NCI-H2171 (cell line): ENCODE results near the gene TARDBP.

Experiments used
- DNase-seq: peaks from one replicate; lab custom pipeline; 2025; lab: John Stamatoyannopoulos, UW

Gene TARDBP

DNA sequence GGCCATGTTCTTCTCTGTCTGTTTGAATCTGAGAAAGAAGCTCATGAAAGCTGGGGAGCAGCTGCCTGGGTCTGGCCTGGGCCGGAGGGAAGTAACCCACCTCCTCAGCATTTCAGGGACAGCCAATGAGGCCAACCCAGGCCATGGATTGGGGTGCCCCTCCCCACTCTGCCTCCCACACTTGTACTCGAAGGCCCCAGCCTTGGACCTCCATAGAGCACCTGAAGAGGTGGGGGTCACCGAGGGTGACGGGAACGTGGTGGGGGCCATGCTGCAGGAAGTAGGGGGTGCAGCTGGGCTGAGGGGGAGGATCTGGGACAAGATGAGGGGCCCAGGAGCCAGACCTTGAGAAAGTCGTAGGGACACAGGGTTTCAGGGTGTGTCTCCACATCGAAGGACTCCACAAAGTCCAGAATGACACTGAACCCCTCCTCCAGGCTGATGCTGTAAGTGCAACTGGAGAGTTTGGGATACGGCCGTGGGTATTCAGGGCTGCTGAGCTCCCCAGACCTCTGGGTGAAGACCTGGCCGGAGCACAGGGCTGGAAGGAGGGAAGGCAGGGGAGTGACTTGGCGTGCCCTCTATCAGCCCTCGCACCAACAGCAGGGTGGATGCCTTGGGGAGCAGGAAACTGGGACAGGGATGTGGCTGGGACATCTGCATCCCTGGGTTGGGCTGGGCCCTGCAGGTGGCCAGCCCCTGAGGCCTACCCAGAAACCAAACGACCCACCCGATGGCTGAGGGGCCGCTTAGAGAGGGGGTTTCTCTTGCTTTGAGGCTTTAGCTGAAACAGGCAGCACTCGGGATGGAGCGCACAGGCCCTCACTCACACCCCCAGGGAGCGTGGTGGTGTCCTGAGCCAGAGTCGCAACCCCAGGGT is 30.8 kb downstream of the TARDBP start:
- DNase-seq = no peak

GRCh38 chr1:11044086-11044848 is 31.8 kb downstream of the TARDBP start:
- no peak for DNase-seq

- DNase-seq = no peak
These were observed 32.5 kb downstream of the TARDBP start for GRCh38 chr1:11044849-11045427.

- no peak for DNase-seq
These were observed 33.2 kb downstream of the TARDBP start for GRCh38 chr1:11045428-11046269.

DNA sequence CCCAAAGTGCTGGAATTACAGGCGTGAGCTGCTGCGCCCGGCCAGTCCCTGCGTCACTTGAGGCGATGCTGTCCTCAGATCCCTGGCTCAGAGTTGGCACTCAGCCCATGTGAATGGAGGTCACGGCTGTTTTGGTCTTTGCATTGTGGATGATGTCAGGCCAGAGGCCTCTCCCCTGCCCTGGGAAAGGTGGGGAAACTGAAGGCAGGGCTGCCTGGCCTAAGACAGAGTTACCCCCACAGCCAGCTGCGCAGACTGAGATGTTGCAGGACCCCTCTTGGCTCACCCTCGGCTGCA is 33.8 kb downstream of the TARDBP start:
- no peak for DNase-seq

DNA sequence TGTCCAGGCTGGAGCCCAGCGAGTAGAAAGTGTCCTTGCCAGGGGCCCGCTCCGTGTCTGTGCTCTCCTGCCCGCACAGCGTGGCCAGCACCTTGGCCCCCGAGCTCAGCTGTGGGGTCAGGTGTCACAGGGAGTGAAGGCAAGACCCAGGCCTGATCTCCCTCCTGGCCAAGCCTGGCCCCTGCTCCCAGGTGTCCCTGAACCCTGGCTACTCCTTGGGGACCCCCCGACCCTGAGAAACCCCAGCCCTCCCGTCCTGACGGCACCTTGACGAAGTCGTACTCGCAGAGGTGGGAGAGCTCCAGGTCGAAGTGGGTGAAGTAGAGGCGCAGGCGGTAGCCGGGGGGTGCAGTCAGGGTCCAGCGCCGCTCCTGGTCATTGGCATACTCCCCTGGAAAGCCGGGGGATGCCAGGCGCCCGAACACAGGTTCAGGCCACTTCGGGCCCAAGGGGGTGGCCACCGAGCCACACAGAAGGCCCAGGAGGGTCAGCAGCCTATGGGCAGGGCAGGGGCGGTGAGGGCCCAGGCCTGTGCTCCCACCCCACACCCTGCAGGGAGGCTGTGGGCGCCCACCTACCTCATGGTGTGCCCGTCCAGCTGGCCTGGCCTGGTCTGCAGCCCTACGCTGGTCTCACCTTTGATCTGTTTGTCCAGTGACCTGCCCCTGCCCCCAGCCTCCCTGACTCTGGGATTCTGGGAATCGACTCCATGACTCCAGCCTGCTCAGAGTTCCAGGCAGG is 34.3 kb downstream of the TARDBP start, which contains the start of gene MASP2:
TSS of gene MASP2 (minus strand) at position 615 of the 741 bp plus-strand sequence. CDS start at position 583, 32 bp downstream.
- DNase-seq = no peak

GRCh38 chr1:11051121-11051520 is 38.7 kb downstream of the TARDBP start:
- DNase-seq = peak; percentile 5

- DNase-seq = no peak
These were observed 39.5 kb downstream of the TARDBP start for GRCh38 chr1:11051781-11052511.

GRCh38 chr1:11052839-11053757 is 40.6 kb downstream of the TARDBP start:
- DNase-seq = peak; percentile 74

- no peak for DNase-seq
These were observed 41.3 kb downstream of the TARDBP start for GRCh38 chr1:11053758-11054137.

DNA sequence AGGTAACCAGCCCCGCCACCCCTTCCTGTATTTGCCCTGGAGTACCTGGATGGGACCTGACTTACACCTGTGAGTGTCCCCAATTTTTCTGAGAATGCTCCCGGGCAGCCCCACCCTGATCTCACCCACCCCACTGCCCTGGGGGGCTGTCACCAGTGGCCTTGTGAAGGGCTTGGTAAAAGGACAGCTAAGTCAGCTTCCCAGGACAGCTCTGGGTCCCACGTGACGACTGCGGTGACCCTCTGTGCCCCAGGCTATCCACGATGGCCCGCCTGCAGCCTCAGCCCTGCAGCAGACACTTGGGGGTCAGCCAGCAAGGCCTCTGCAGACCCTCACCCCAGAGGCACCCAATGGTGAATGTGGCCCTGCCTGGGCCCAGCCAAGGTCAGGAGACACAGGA is 41.7 kb downstream of the TARDBP start:
- no peak for DNase-seq

DNA sequence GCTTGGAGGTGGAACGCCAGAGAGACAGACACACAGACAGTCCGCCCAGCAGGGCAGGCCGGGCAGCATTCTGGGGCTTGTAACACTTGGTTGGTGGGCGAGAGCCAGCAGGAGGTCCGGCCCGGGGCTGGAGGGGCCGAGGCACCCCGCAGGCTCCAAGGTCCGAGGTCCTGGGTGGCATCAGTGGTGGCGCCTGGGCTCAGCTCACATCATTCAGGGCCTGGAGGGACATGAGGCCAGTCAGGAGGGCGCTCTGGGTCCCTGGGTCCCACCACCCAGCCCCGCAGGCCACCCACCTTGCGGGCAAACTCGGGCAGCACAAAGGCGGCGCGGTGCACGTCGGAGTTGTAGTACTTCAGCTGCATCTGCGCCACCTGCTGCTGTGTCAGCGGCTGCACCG is 42.2 kb downstream of the TARDBP start:
- no peak for DNase-seq

- no peak for DNase-seq
These were observed 43.2 kb downstream of the TARDBP start for GRCh38 chr1:11055676-11056075.

DNA sequence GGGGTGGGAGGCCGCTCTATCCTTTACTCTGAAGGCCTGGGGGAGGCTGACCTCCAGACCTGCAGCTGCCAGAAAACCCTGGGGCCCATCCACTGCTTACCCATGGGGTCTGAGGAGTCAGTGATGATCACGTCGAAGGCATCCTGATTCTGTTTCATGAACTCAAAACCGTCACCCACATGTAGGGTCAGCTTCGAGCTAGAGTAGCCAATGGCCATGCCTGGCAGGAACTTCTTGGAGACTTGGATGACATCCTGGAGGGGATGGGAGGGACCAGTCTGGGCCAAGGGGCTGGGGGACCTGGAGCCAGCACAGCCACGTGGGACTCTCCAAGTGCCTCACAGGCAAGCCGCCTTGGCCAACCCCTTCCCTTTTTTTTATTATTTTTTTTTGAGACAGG is 44.0 kb downstream of the TARDBP start:
- no peak for DNase-seq

DNA sequence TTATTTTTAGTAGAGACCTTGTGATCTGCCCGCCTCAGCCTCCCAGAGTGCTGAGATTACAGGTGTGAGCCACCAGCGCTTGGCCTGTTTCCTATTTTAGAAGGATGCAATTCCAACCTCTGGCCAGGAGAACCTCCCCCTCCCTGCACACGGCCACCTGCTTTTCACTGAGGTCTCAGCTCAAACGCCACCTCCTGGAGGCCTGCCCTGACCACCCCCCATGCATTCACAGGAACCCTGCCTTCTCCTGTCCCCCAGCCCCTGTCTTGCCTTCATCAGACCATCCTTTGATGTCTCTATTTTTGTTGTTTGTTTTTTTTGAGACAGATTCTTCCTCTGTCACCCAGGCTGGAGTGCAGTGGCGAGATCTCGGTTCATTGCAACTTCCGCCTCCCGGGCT is 45.0 kb downstream of the TARDBP start:
- no peak for DNase-seq

- DNase-seq = no peak
These were observed 45.6 kb downstream of the TARDBP start for GRCh38 chr1:11058026-11058425.

DNA sequence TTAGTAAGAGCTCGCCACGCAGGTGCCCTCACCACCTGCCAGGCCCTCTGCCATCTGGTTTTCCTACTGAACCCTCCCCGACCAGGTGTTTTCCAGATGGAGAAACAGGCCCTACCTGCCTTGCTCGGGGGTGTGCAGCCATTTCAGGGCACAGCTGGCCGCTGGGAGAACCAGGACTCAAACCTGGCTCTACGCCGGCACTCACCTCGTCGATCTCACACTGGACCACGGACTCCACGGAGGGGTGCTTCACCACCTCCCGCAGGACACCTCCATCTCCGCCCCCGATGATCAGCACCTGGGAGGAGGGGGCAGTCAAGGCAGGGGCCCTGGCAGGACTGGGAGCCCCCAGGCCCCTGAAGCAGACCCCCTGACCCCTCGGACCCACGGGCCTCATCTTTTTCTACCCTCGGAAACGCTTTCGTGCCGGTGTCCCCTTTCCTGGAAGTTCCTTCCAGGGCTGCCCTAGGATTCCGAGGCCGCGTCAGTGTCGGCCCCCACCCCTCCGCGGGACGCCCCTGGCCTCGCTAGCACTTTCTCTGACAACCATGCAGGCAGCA is 46.2 kb downstream of the TARDBP start:
- DNase-seq = peak; percentile 95

DNA sequence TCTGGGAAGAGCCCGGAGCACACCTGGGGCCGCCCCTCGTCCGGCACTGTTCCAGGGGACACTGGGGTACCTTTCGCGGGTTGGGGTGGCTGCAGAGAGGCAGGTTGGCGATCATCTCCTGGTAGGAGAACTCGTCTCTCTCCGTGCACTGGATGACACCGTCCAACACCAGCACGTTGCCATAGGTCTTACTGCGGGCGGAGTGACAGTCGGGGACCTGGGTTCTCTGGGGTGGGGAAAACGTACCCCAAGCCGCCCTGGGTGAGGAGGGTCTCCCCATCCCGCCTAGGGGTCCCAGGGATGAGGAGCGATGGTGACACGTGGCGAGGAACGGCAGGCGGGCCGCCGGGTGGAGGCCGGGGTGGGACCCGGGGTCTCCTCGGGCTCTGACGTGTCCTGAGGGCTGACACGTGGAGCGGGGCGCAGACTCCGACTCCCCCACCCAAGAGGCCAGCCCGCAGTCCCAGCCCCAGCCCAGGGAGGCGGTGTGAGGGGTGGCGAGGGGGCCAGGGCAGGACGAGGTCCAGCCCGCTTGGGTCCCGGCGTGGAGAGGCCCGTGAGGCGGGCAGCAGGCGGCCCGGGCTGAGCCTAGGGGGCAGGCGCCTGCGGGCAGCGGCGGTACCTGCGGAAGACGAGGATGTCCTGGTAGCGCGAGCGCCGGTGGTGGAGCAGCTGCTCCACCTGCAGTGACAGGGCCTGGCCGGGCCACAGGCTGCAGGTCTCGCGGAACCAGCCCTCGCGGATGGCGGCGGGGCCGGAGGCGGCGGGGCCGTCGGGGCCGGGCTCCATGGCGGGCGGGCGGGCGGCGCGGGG is 46.9 kb downstream of the TARDBP start:
- peak; percentile 52 for DNase-seq
